Inferior parietal cortex (tissue), 1 donor: ENCODE measurements around the gene CNN3.

ENCODE experiments used
- DNase-seq: peaks from one replicate; pipeline ENCODE4 v3.0.0-alpha.2; 2016; ENCODE audit errors: extremely low spot score

The CNN3 gene

DNA sequence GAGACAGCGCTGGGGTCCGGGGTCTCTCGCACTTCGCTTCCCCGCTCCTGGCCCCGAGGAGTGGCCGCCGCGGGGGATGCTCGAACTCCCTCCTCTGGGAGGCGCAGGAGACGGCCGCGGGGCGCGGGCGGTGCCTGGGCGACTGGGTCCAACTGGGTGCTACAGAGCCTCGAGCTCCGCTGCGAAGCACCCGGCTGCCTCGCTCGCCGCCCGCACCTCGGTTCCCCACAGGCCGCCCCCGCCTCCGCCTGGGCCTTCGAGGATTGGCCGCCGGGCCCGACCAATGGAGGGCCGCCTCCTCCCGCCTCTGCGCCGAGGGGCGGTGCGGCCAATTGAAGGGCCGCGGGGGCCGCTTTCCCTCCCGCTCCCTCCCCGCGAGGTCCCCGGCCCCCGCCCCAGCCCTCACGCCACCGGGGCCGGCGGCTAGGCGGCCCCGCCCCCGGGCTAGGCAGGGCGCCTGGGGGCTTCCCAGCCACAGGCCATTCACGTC is at the start of gene CNN3:
Gene CNN3 (minus strand): TSS at position 196 of the 490 bp plus-strand sequence. CDS start 216 bp downstream, outside the sequence.
- peak; percentile 86 for DNase-seq

DNA sequence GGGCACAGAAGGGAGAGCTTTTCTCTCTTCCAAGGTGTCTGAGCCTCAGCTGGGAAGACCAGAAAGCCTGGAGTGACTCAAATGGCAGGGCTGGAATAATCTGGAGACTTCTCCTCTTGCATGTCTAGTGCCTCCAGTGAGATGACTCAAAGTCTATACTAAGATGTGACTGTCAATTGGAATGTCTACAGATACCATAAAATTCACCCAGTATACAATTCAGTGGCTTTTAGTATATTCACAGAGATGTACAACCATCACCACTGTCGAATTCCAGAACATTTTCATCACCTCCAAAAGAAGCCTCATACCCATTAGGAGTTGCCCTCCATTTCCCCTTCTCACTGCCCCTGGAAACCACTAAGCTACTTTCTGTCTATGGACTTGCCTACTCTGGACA is 47.9 kb upstream of the CNN3 start:
- no peak for DNase-seq

DNA sequence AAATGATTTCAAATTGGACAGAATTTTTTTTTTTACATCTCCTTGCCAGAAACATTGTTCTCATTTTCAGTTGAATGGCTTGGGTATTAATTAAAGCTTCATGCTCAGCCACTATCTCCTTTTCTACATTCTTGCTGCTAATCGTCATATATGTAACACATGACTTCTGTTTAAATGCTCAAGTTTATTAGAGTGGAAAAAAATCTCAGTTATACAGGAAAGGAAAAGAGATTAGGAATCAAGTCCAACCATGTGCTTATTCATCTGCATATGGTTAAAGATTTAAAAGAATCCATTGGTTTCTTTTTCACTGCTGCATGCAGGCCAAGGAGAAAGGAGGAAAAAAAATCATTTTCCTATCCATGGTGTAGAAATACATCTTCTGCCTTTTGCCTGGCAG is 47.3 kb upstream of the CNN3 start:
- no peak for DNase-seq

DNA sequence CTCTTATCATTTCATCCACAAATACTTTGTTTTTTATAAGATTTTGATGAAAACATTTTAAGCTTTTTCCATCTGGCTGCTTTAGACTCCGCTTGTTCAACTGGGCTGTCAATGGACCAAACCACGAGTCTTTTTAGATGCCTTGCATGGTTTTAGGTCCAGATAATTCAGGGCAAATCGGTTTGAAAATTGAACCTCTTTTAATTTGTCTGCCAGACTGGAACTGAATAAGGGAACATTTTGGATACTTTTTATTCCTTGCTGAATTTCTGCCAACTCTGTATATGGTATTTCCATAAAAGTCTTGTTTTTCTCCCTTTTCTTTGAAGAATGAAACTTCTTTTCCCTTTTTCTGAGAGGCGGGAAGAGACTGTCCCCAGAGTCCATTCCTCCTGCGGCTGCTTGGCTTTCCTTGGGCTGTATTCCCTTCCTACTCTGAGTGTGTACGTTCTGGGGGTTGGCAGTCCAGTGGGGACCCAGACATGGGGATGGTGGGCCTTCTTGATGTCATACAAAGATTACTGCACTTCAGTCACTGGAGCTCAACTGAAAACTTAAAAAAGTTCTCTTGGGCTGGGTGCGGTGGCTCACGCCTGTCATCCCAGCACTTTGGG is 46.5 kb upstream of the CNN3 start:
- DNase-seq = no peak

DNA sequence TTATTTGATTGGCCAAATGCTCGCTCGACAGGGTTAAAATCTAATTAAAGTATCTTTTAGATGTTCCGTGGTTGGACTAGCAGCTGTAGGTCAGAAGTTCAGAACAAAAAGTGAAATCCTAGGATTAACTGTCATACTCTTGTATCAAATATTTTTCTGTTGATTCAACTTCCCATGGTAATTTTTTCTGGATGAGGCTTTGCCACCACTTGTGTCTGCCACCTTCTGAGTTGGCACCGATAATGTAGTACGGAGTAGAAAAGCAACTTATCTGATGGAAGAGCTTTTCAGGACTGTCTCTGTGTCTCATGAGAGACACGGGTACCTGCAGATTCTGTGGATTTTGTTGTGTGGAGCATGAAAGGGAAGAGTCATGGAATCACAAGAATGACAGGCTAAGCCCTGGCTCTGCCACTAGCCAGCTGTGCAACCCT is 44.6 kb upstream of the CNN3 start:
- DNase-seq = no peak

DNA sequence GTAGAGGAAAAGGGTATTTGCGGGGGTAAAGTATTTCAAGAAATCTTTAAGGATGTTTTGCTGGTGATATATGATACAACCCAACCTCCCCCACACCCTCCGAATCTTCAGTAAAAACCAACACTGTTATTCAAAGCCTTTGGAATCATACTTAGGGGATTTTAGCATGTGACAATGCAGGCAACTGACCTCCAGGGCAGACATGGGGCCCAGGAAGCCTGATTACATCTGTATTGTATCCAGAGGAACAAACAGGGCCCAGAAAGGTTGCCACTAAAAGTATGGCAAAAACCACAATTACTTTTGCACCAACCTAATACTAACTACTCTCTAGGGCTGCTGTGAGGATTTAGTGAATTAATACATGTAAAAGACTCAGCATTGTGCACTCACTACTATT is 43.9 kb upstream of the CNN3 start:
- DNase-seq = no peak

DNA sequence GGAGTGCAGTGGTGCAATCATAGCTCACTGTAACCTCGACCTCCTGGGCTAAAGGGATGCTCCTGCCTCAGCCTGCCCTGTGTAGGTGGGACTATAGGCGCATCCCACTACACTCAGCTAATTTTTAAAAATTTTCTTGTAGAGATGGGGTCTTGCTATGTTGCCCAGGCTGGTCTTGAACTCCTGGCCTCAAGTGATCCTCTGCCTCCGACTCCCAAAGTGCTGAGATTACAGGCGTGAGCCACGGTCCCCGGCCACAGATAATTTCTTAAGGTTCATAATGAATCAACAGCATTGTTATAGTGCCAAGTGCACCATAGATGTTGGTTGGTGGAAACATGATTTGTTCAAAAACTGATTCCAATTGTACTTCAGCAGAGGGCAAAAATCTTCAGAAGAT is 42.2 kb upstream of the CNN3 start:
- no peak for DNase-seq

- DNase-seq = no peak
These were observed 39.1 kb upstream of the CNN3 start for GRCh38 chr1:94966033-94966432.

GRCh38 chr1:94963864-94964263 is 37.0 kb upstream of the CNN3 start:
- no peak for DNase-seq

GRCh38 chr1:94962409-94963265 is 35.7 kb upstream of the CNN3 start:
- DNase-seq = peak; percentile 24

GRCh38 chr1:94961988-94962387 is 35.1 kb upstream of the CNN3 start:
- no peak for DNase-seq

GRCh38 chr1:94961582-94961981 is 34.7 kb upstream of the CNN3 start:
- no peak for DNase-seq

- no peak for DNase-seq
These were observed 31.2 kb upstream of the CNN3 start for GRCh38 chr1:94958081-94958480.

DNA sequence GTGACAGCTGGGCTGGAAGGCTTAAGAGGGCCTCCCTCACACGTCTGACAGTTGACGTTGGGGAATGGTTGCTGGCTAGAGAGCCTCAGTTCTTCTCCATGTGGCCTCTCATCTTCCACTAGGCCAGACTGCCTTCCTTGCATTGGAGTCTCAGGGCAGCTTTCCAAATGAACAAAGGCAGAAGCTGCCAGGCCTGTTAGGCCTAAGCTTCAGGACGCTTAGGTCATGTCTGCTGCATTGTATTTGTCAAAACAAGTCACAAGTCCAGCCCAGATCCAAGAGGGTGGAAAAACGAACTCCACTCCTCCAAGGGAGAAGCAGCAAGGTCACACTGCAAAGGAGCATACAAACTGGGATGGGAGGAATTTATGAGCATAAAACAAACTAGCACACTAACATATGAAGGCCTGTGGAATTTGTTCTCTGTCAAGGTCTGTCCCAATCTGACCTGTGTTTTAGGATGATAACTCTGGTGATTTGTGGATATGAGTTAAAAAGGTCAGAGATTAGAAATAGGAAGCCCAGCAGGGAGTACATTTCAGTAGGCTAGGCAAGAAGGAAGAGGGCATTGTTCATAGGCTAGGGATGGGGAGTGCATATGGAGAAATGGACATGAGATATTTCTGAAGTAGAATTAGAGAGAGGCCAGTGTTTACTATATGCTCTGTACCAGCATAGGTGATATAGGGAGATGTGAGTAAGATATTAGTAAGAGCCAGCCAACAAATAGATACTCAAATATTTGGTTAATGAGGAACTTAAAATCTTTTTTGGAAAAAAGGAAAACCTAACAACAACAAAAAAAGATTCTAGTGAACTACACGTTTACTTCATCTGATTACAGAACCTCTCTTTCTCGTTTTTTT is 29.1 kb upstream of the CNN3 start:
- no peak for DNase-seq

DNA sequence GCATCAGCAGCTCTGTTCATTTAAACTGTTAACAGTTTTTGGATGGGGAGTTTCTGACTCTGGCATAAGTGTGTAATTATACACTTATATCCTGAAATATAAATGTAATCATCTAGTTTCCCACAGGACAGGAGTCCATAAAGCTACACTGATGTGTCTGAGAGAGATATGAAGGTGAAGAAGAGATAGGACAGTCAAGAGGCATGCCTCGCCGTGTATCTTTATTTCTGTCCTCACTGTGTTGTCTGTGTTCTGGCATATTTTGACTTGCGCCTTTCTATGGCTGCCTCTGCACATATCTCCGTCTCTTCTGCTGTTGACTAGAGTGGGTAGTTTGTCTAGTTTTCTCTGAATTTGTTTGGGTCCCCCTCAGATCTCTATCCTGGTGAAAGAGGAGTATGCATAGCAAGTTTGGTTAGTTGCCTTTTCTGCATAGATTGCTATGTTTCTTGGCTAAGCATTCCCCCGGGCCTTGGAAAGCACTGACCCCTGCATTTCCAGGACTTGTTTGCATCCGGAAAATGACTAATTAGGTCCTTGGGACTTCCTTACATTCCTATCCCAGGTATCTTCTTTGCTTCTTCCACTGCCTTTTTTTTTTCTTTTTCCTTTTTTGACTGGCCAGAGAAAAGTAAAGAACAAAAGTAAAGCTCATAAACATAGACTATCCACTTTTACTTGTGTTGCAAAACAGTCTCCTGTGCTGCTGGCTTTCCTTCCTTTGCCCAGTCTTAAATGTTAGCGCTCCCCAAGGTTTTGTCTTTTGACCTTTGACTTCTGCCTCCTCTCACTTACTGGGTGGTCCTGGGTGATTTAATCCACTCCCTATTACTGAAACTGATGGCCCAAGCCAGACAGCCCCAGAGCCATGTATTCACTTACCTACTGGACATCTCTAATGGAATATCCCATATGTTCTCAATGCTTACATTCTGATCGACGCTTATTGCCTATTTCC is 27.6 kb upstream of the CNN3 start:
- DNase-seq = no peak

DNA sequence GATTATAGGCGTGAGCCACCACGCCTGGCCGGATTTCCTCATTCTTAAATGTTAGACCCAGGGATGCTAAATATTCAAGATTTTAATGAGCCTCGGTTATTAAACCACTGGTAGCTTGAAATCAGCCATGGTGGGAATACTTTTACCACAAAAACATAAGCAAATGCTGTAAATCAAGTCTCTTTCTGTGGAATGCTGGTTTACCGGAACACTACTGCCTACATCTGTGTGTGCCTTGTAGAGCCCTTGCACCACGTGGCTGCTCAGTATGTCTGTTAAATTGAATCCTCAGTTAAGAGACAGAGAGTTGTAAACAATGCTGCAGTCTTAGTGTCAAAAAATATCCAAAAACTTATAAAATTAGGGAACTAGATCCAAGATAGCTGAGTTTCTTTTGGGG is 26.8 kb upstream of the CNN3 start:
- no peak for DNase-seq

DNA sequence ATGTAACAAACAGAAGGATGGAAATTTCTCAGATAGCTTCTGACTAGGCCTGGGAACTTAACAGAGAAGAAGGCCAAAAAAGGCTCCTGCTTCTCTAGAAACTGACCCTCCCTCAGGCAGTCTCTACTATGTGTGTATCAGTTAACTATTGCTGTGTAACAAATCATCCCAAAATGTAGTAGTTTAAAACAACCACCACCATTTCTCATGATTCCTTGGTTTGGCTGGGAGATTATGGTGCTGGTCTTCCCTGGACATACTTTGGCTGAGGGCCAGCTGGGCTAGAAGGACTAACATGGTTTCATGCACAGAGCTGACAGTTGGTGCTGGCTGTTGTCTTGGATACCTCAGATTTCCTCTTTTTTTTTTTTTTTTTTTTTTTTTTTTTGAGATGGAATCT is 26.2 kb upstream of the CNN3 start:
- no peak for DNase-seq

GRCh38 chr1:94952539-94952938 is 25.6 kb upstream of the CNN3 start:
- DNase-seq = no peak

- no peak for DNase-seq
These were observed 24.7 kb upstream of the CNN3 start for GRCh38 chr1:94951509-94952208.

DNA sequence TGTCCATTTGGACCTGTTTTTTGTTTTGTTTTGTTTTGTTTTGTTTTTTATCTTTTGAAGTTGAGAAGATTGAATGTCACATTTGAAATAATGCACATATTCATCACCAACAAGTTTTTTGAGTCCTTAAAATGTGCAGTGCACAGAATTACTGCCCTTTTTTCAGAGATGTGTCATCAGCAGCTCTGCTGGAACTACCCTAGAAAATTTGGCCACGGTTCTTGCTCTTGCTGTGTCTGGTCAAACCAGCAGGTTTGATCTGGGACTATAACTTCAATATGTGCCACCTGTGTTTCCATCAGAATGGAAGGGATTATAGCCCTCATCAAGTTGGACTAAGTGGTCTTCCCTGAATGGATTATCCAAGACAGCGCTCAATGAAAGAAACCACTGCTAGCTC is 24.1 kb upstream of the CNN3 start:
- DNase-seq = no peak
